Gastrocnemius medialis (tissue), 4 donors: ENCODE data around the gene ATP8B4. TPM values are rescaled to one million over a fixed set of nuclear protein-coding genes. Genes with fewer than 3 reads are reported as not detected.

Source experiments
- ATAC-seq, 2 donors: fragments of 150-250 bp; one replicate each; pipeline ENCODE4 v1.9.1; 2016
- DNase-seq, 2 donors: peaks; one replicate each; pipeline ENCODE4 v3.0.0-alpha.2; 2019
- H3K27ac ChIP-seq, 4 donors: fragments of 200-600 bp; sonication (generic); 1 replicate in 1 of 4; 2 replicates in 3 of 4; pipeline ENCODE4 v1.5.1; 2016 to 2018; ENCODE audit warnings: mild to moderate bottlenecking in 2 of 4, moderate library complexity in 1 of 4
- H3K27me3 ChIP-seq, 3 donors: fragments of 200-600 bp; sonication (generic) in 2 of 3; 1 replicate in 1 of 3; 2 replicates in 2 of 3; pipeline versions ENCODE4 v1.5.1 to v1.6.0; 2016 to 2019; ENCODE audit warnings: mild to moderate bottlenecking in 1 of 3, moderate library complexity in 1 of 3
- H3K36me3 ChIP-seq, 2 donors: fragments of 200-600 bp; sonication (generic) in 1 of 2; one replicate each; pipeline ENCODE4 v1.5.1; 2017 to 2018
- H3K4me1 ChIP-seq, 2 donors: fragments of 200-600 bp; sonication (generic) in 1 of 2; one replicate each; pipeline ENCODE4 v1.5.1; 2016 to 2017; ENCODE audit warnings: mild to moderate bottlenecking in 2 of 2
- H3K4me3 ChIP-seq, 4 donors: fragments of 200-600 bp; sonication (generic) in 3 of 4; 1 replicate in 1 of 4; 2 replicates in 3 of 4; pipeline ENCODE4 v1.5.1; 2016 to 2019; ENCODE audit warnings: mild to moderate bottlenecking in 2 of 4
- H3K9me3 ChIP-seq, 3 donors: fragments of 200-600 bp; sonication (generic) in 2 of 3; 1 replicate in 1 of 3; 2 replicates in 2 of 3; pipeline ENCODE4 v1.5.1; 2016 to 2019
- CTCF ChIP-seq, 5 experiments: fragments of 450-650 bp in 3 of 5; fragments of 200-600 bp in 2 of 5; sonication (generic) in 2 of 5; IDR thresholded peaks in 4 of 5; conservative IDR thresholded peaks in 1 of 5; 1 replicate in 4 of 5; 2 replicates in 1 of 5; pipeline ENCODE4 v1.5.1; 2016 to 2019; ENCODE audit warnings: antibody characterized with exemption in 5 of 5, mild to moderate bottlenecking in 3 of 5, moderate library complexity in 3 of 5
- POLR2A ChIP-seq, 2 donors: fragments of 450-650 bp; IDR thresholded peaks; one replicate each; pipeline ENCODE4 v1.6.1; 2017; ENCODE audit warnings: antibody characterized with exemption in 2 of 2, mild to moderate bottlenecking in 2 of 2, moderate library complexity in 2 of 2
- in situ Hi-C, 4 donors: fragments of 200-750 bp; cut with MboI; loops; one replicate each; pipeline versions ENCODE4 v1.15.0 to v1.8.0; 2017; ENCODE audit warnings: low sequenced_read_pairs in 4 of 4
- intact Hi-C: fragments of 100-400 bp; cut with DNase I; formaldehyde crosslinking; loops from one replicate; pipeline ENCODE4 v1.15.1; 2023; ENCODE audit warnings: low total_unique reads
- total RNA-seq, 4 donors: library from RNA; depleted of rRNA; stranded (reverse); fragments of >200 nt; gene quantifications; one replicate each; pipeline versions ENCODE4 v1.1.0 to v1.2.3, GENCODE V29; 2016

ATP8B4 gene
- total RNA-seq, 4 donors from 2014 or later = 1.7 to 3.4 (median 2.4) TPM

- TF ChIP-seq CTCF (IDR thresholded peaks at IDR 0.05 in 4 of 5, conservative IDR thresholded peaks at IDR 0.05 in 1 of 5) = no peak
- no peak for TF ChIP-seq POLR2A (IDR thresholded peaks at IDR 0.05)
- Histone ChIP-seq H3K4me1 (no peaks in the 10 kb centered on the region), H3K27ac (no peak overlapping the region), H3K4me3 (no peak overlapping the region), H3K27me3 (no peaks in the 10 kb centered on the region), H3K9me3 (no peaks in the 10 kb centered on the region), H3K36me3 (no peaks in the 10 kb centered on the region)
- in situ Hi-C loops (loop anchor here in 2 of 4 donors (25.0 kb wide), 2 partner anchors 891 to 1266 kb away; no protein-coding TSS in a partner anchor), intact Hi-C loops (no loop called here)
- DNase-seq = peak; percentile 15 to 47
- no peak for ATAC-seq
These were observed 9.2 kb upstream of the ATP8B4 start for GRCh38 chr15:50128266-50128665.

- Histone ChIP-seq H3K27me3 (no peaks in the 10 kb centered on the region), H3K36me3 (no peaks in the 10 kb centered on the region), H3K27ac (no peak overlapping the region), H3K9me3 (no peaks in the 10 kb centered on the region), H3K4me1 (no peaks in the 10 kb centered on the region), H3K4me3 (no peak overlapping the region)
- DNase-seq (no peak), ATAC-seq (no peak)
- intact Hi-C loops = no loop called here
- in situ Hi-C loops = loop anchor here in 2 of 4 donors (25.0 kb wide), 2 partner anchors 890 to 1265 kb away; no protein-coding TSS in a partner anchor
- TF ChIP-seq CTCF (IDR thresholded peaks at IDR 0.05 in 4 of 5, conservative IDR thresholded peaks at IDR 0.05 in 1 of 5) (no peak), POLR2A (IDR thresholded peaks at IDR 0.05) (no peak)
These were observed 8.3 kb upstream of the ATP8B4 start for GRCh38 chr15:50127255-50127777.

GRCh38 chr15:50126072-50126471, 7.0 kb upstream of the ATP8B4 start:
- TF ChIP-seq CTCF (IDR thresholded peaks at IDR 0.05 in 4 of 5, conservative IDR thresholded peaks at IDR 0.05 in 1 of 5) = no peak
- TF ChIP-seq POLR2A (IDR thresholded peaks at IDR 0.05) = no peak
- H3K27ac ChIP-seq = no peak overlapping the region
- DNase-seq (no peak), ATAC-seq (no peak)
- H3K9me3 ChIP-seq = no peaks in the 10 kb centered on the region
- no peaks in the 10 kb centered on the region for H3K27me3 ChIP-seq
- in situ Hi-C loops (loop anchor here in 2 of 4 donors (25.0 kb wide), 2 partner anchors 889 to 1264 kb away; no protein-coding TSS in a partner anchor), intact Hi-C loops (no loop called here)
- no peak overlapping the region for H3K4me3 ChIP-seq
- no peaks in the 10 kb centered on the region for H3K4me1 ChIP-seq
- H3K36me3 ChIP-seq = no peaks in the 10 kb centered on the region

GRCh38 chr15:50124631-50125030, 5.6 kb upstream of the ATP8B4 start:
- H3K27ac ChIP-seq = no peak overlapping the region
- no peaks in the 10 kb centered on the region for H3K27me3 ChIP-seq
- TF ChIP-seq POLR2A (IDR thresholded peaks at IDR 0.05) = no peak
- TF ChIP-seq CTCF (IDR thresholded peaks at IDR 0.05 in 4 of 5, conservative IDR thresholded peaks at IDR 0.05 in 1 of 5) = no peak
- intact Hi-C loops (no loop called here), in situ Hi-C loops (loop anchor here in 2 of 4 donors (25.0 kb wide), 2 partner anchors 887 to 1262 kb away; no protein-coding TSS in a partner anchor)
- ATAC-seq (no peak), DNase-seq (no peak)
- no peak overlapping the region for H3K4me3 ChIP-seq
- H3K9me3 ChIP-seq = no peaks in the 10 kb centered on the region
- H3K36me3 ChIP-seq = no peaks in the 10 kb centered on the region
- no peaks in the 10 kb centered on the region for H3K4me1 ChIP-seq
